Suprapubic skin (tissue), 3 donors: ENCODE measurements around the gene BOD1L2.

Experiments used
- POLR2A ChIP-seq, 2 donors: fragments of 450-650 bp; IDR thresholded peaks; one replicate each; pipeline ENCODE4 v1.6.1; 2017; ENCODE audit warnings: antibody characterized with exemption in 2 of 2, mild to moderate bottlenecking in 2 of 2, moderate library complexity in 2 of 2
- TF ChIP-seq, protein P1 (sequence below), 2 donors: fragments of 200-600 bp in 1 of 2; fragments of 450-650 bp in 1 of 2; sonication (generic) in 1 of 2; IDR thresholded peaks; one replicate each; pipeline ENCODE4 v1.5.1; 2016 to 2019; ENCODE audit warnings: antibody characterized with exemption in 2 of 2, mild to moderate bottlenecking in 1 of 2, moderate library complexity in 1 of 2

- TF ChIP-seq, protein P1, sequence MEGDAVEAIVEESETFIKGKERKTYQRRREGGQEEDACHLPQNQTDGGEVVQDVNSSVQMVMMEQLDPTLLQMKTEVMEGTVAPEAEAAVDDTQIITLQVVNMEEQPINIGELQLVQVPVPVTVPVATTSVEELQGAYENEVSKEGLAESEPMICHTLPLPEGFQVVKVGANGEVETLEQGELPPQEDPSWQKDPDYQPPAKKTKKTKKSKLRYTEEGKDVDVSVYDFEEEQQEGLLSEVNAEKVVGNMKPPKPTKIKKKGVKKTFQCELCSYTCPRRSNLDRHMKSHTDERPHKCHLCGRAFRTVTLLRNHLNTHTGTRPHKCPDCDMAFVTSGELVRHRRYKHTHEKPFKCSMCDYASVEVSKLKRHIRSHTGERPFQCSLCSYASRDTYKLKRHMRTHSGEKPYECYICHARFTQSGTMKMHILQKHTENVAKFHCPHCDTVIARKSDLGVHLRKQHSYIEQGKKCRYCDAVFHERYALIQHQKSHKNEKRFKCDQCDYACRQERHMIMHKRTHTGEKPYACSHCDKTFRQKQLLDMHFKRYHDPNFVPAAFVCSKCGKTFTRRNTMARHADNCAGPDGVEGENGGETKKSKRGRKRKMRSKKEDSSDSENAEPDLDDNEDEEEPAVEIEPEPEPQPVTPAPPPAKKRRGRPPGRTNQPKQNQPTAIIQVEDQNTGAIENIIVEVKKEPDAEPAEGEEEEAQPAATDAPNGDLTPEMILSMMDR (IDR thresholded peaks at IDR 0.05) = no peak
- TF ChIP-seq POLR2A (IDR thresholded peaks at IDR 0.05) = no peak
Observed at GRCh38 chr18:57125627-57126026, 21.3 kb upstream of the BOD1L2 start.
